SK-N-SH treated with all-trans-retinoic acid at 6 μM for 48 hours (cell line): ENCODE results near the gene COL26A1.

Experiments
- BACH2 ChIP-seq: fragments of 250-450 bp; sonication (Bioruptor Pico); IDR thresholded peaks from 2 replicates; pipeline ENCODE4 v1.9.0; 2021; ENCODE audit warnings: mild to moderate bottlenecking, borderline replicate concordance
- CREB5 ChIP-seq: fragments of 250-450 bp; sonication (Bioruptor Pico); IDR thresholded peaks from 2 replicates; pipeline ENCODE4 v1.5.1; 2020; ENCODE audit warnings: low read depth, mild to moderate bottlenecking, moderate library complexity
- CSDC2 ChIP-seq: fragments of 250-450 bp; sonication (Bioruptor Pico); IDR thresholded peaks from 2 replicates; pipeline ENCODE4 v1.5.0; 2020; ENCODE audit warnings: mild to moderate bottlenecking, moderate library complexity
- GLIS3 ChIP-seq: fragments of 250-450 bp; sonication (Bioruptor Pico); IDR thresholded peaks from 2 replicates; pipeline ENCODE4 v1.5.0; 2020; ENCODE audit warnings: mild to moderate bottlenecking, moderate library complexity
- ISL1 ChIP-seq: fragments of 250-450 bp; sonication (Bioruptor Pico); IDR thresholded peaks from 2 replicates; pipeline ENCODE4 v2.1.2; 2022; ENCODE audit warnings: mild to moderate bottlenecking, moderate library complexity
- PATZ1 ChIP-seq: fragments of 250-450 bp; sonication (Bioruptor Pico); IDR thresholded peaks from 2 replicates; pipeline ENCODE4 v1.8.0; 2020; ENCODE audit warnings: mild to moderate bottlenecking, moderate library complexity, borderline replicate concordance
- RARB ChIP-seq: fragments of 250-450 bp; sonication (Bioruptor Pico); IDR thresholded peaks from 2 replicates; pipeline ENCODE4 v1.8.0; 2021; ENCODE audit warnings: mild to moderate bottlenecking, moderate library complexity
- ZNF70 ChIP-seq: fragments of 450-650 bp; formaldehyde crosslinking; IDR thresholded peaks from 2 replicates; pipeline ENCODE4 v1.5.0; 2020; ENCODE audit warnings: mild to moderate bottlenecking, moderate library complexity

GRCh38 chr7:101564778-101565211, 202.1 kb downstream of the COL26A1 start:
- TF ChIP-seq CSDC2 (CRISPR knock-in tag) (no peak), RARB (CRISPR knock-in tag) (no peak), GLIS3 (no peak), BACH2 (CRISPR knock-in tag) (no peak), PATZ1 (CRISPR knock-in tag) (no peak), CREB5 (CRISPR knock-in tag) (no peak), ISL1 (CRISPR knock-in tag) (no peak), ZNF70 (CRISPR knock-in tag) (no peak)
